SHP77 treated with DMSO at 0.1 percent for 48 hours (cell line): ENCODE measurements around the gene SLC4A11.
"Not testable (repeated sequence)": the region's sequence is repeated elsewhere in the genome, so short reads cannot be mapped to it uniquely, and the experiment has no call there.

ENCODE experiments used
- DNase-seq: peaks from one replicate; lab custom pipeline; 2025; lab: John Stamatoyannopoulos, UW

The SLC4A11 gene

GRCh38 chr20:3227936-3228749 lies 10.8 kb downstream of the SLC4A11 start:
- no peak for DNase-seq

GRCh38 chr20:3227506-3227905 lies 11.5 kb downstream of the SLC4A11 start:
- no peak for DNase-seq

GRCh38 chr20:3226864-3227263 lies 12.1 kb downstream of the SLC4A11 start:
- no peak for DNase-seq

GRCh38 chr20:3226093-3226492 lies 12.9 kb downstream of the SLC4A11 start:
- DNase-seq = no peak

- DNase-seq = no peak
Observed at GRCh38 chr20:3224681-3225421, 14.1 kb downstream of the SLC4A11 start.

- no peak for DNase-seq
Observed at GRCh38 chr20:3223994-3224680, 14.9 kb downstream of the SLC4A11 start.

- no peak for DNase-seq
Observed at GRCh38 chr20:3223651-3223993, 15.4 kb downstream of the SLC4A11 start.

- peak; percentile 97 for DNase-seq
Observed at GRCh38 chr20:3222635-3223600, 16.1 kb downstream of the SLC4A11 start.

- no peak for DNase-seq
Observed at GRCh38 chr20:3221398-3222226, 17.4 kb downstream of the SLC4A11 start.

GRCh38 chr20:3218307-3218988 lies 20.5 kb downstream of the SLC4A11 start:
- DNase-seq = peak; percentile 55

GRCh38 chr20:3215359-3215917 lies 23.6 kb downstream of the SLC4A11 start:
- DNase-seq = not testable (repeated sequence)

GRCh38 chr20:3213226-3213625 lies 25.8 kb downstream of the SLC4A11 start:
- DNase-seq = no peak

GRCh38 chr20:3210346-3210745 lies 28.6 kb downstream of the SLC4A11 start:
- no peak for DNase-seq

GRCh38 chr20:3209946-3210317 lies 29.1 kb downstream of the SLC4A11 start:
- DNase-seq = no peak

- no peak for DNase-seq
Observed at GRCh38 chr20:3209257-3209945, 29.6 kb downstream of the SLC4A11 start, which contains the start of gene ITPA. ITPA (plus strand) TSS chr20:3209498; CDS start chr20:3209552, 54 bp downstream.

- no peak for DNase-seq
Observed at GRCh38 chr20:3208786-3209256, 30.2 kb downstream of the SLC4A11 start.

GRCh38 chr20:3204124-3204794 lies 34.7 kb downstream of the SLC4A11 start, which contains the start of gene DDRGK1:
DDRGK1 (minus strand) TSS chr20:3204682; CDS start chr20:3204627, 55 bp downstream.
- DNase-seq = peak; percentile 91
